Muscle of leg (tissue), 11 donors: ENCODE results near the gene SNAPC2. TPM values are rescaled to one million over a fixed set of nuclear protein-coding genes. Genes with fewer than 3 reads are reported as not detected.
A peak's percentile ranks its signal among the peaks of the same experiment; 100 is the strongest.
"Not testable (repeated sequence)": the region's sequence is repeated elsewhere in the genome, so short reads cannot be mapped to it uniquely, and the experiment has no call there.

Experiments
- DNase-seq: peaks from one replicate; pipeline ENCODE4 v3.0.0; 2013
- H3K27ac ChIP-seq: one replicate; pipeline ENCODE4 v1.5.1; 2013; ENCODE audit warnings: mild to moderate bottlenecking, low read length, control low read depth
- H3K27me3 ChIP-seq: one replicate; pipeline ENCODE4 v1.6.1; 2013; ENCODE audit warnings: low read length; ENCODE audit not compliant: control insufficient read depth, insufficient read depth
- H3K36me3 ChIP-seq: one replicate; pipeline ENCODE4 v1.6.1; 2013; ENCODE audit warnings: low read length; ENCODE audit not compliant: control insufficient read depth, insufficient read depth
- H3K4me1 ChIP-seq: one replicate; pipeline ENCODE4 v1.6.1; 2013; ENCODE audit warnings: low read length; ENCODE audit not compliant: control insufficient read depth, insufficient read depth
- H3K4me3 ChIP-seq: one replicate; pipeline ENCODE4 v1.5.1; 2013; ENCODE audit warnings: low read length, control low read depth
- H3K9me3 ChIP-seq: replicated peaks from 2 replicates; pipeline ENCODE4 v1.6.1; 2013; ENCODE audit warnings: low read depth, low read length; ENCODE audit not compliant: control insufficient read depth
- WGBS: methylation state at CpG from one replicate; pipeline ENCODE4 v1.1.5; 2013; ENCODE audit warnings: missing lambda C conversion rate; ENCODE audit not compliant: insufficient coverage; 5-methylcytosine and 5-hydroxymethylcytosine counted together
- polyA plus RNA-seq, 8 donors: library from polyadenylated mRNA; unstranded; fragments of 120-200 nt; gene quantifications; one replicate each; pipeline versions ENCODE4 v1.2.1 to v1.2.3, GENCODE V29; 2013; ENCODE audit warnings: inconsistent platforms in 1 of 8, low replicate concordance in 1 of 8; ENCODE audit not compliant: insufficient read length in 8 of 8, insufficient read depth in 1 of 8
- total RNA-seq: library from RNA; stranded (reverse); fragments of 120-200 nt; gene quantifications from one replicate; pipeline ENCODE4 v1.2.4, GENCODE V29; 2013

SNAPC2 gene
- total and polyA plus RNA-seq, 9 donors = 10.6 to 22.1 (median 20.1) TPM

DNA sequence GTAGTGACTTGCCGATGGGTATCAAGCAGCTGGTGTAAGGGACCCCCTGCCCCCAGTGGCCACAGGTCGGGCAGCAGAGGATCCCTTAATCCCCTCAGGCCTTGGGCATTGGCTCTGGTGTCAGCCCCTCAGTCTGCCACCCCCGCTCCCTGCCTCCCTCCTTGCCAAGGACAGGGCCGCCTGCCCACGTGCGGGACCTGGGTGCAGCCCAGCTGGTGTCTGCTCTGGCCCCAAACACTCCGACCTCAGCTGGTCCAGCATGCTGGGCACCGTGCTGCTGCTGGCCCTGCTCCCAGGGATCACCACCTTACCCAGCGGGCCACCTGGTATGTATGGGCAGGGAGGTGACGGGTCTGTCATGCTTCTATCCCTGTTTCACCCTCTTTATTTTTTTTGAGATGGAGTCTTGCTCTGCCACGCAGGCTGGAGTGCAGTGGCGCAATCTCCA lies 5.5 kb upstream of the SNAPC2 start, which contains the start of gene TGFBR3L:
Gene TGFBR3L (plus strand): TSS at position 233 of the 448 bp plus-strand sequence.
- no peaks in the 10 kb centered on the region for H3K9me3 ChIP-seq
- H3K36me3 ChIP-seq = peaks cover 33% of the 10 kb centered on the region
- H3K27ac ChIP-seq = no peak within 1 kb of the TSS
- 73% methylated on average over 9 of the region's 12 CpGs for WGBS
- peak; percentile 21 for DNase-seq
- H3K4me3 ChIP-seq = no peak within 1 kb of the TSS
- H3K27me3 ChIP-seq = peaks cover 62% of the 10 kb centered on the region
- peaks cover 31% of the 10 kb centered on the region for H3K4me1 ChIP-seq

DNA sequence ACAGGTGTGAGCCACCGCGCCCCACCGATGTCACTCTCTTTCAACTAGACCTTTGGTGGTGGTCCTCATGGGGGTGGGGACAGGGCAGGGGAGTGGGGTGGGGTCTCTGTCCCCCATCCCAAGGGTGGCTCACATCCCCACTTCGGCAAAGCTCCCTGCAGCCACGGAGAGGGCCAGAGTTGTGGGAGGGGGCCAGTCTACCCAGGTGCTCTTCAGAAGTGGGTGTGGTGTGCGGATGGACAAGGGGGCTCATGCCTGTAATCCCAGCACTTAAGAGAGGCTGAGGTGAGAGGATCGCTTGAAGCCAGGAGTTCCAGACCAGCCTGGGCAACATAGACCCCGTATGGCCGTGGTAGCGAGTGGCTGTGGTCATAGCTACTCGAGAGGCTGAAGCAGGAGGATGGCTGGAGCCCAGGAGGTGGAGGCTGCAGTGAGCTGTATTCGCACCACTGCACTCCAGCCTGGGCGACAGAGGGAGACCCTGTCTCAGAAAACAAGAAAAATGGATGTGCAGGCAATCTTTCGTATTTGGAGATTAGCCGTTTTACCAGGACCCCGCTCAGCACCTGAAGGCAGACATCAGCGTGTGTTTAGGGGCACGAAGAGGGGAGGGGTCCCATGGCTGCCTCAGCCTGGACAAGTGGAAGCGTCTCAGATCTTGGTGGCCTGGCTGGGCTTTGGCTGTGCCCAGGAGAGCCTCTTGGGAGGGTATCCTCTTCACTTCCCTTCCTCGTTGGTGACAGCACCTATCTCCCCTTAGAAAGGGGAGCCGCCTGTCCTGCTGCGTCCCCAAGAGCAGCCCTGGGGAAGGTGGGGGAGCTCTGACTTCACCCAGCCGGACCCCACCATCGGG lies 4.7 kb upstream of the SNAPC2 start:
- Histone ChIP-seq H3K4me1 (peaks cover 35% of the 10 kb centered on the region), H3K27ac (no peak overlapping the region)
- 45% methylated on average over 15 of the region's 24 CpGs for WGBS

GRCh38 chr19:7916103-7916954 lies 3.8 kb upstream of the SNAPC2 start:
- Histone ChIP-seq H3K27ac (no peak overlapping the region), H3K4me1 (peaks cover 40% of the 10 kb centered on the region)
- WGBS = under 1% methylated on average over 102 of the region's 104 CpGs

More for the DNA sequence above, 4.7 kb upstream of the SNAPC2 start:
- H3K4me3 ChIP-seq = no peak overlapping the region
- H3K27me3 ChIP-seq = peaks cover 65% of the 10 kb centered on the region
- peak; percentile 7 for DNase-seq
- H3K36me3 ChIP-seq = peaks cover 26% of the 10 kb centered on the region
- no peaks in the 10 kb centered on the region for H3K9me3 ChIP-seq

DNA sequence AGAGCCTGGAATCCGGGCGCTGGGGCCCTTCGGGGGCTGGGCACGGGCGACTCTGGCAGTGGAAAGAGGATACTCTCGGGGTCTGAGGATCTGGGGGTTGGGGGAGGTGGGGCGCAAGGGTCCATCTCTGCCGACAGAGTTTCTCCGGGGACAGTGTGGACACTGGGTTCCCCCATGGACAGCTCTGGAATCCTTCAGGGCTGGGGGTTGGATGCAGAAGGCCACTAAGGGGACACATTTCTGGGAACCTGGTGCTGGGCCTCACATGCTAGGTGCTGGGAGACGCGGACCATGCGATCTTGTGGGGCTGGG lies 3.2 kb upstream of the SNAPC2 start:
- 5% methylated on average over 12 of the region's 12 CpGs for WGBS
- Histone ChIP-seq H3K36me3 (peaks cover 14% of the 10 kb centered on the region), H3K27ac (no peak overlapping the region), H3K4me1 (peaks cover 46% of the 10 kb centered on the region), H3K4me3 (no peak overlapping the region), H3K9me3 (no peaks in the 10 kb centered on the region), H3K27me3 (peaks cover 65% of the 10 kb centered on the region)
- DNase-seq = no peak

More at GRCh38 chr19:7916103-7916954, 3.8 kb upstream of the SNAPC2 start:
- H3K4me3 ChIP-seq = no peak overlapping the region
- peak; percentile 13 for DNase-seq
- peaks cover 17% of the 10 kb centered on the region for H3K36me3 ChIP-seq
- H3K27me3 ChIP-seq = peaks cover 65% of the 10 kb centered on the region
- H3K9me3 ChIP-seq = no peaks in the 10 kb centered on the region

DNA sequence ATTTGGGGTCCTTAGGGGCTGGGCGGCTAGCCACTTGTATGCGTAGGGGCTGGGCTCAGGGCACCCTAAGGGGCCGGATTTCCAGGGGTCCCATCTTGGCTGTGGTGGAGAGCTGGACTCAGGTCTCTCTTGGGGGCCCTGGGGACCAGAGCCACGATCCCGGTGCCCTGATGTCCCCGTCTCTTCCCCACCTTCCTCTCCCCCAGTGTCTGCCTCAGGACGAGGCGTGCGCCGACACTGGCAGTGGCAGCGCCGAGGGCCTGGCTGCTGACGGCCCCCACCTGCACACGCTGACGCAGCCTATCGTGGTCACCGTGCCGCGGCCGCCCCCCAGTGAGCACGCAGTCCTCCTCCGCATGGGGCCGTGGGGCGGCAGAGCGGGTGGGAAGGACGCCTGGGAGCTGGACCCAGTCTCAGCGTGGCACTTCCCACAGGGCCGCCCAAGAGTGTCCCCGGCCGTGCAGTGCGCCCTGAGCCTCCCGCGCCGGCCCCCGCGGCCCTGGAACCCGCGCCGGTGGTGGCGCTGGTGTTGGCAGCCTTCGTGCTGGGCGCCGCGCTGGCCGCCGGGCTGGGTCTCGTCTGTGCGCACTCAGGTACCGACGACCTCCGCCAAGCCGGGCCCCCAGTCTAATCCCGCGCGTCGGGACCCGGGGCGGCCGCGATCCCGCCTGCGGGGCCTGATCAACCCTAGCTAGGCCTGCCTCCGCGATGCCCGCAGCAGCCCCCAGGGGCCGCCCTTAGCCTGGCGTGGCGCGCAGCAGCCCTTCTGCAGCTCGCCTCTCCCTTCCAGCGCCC lies 2.7 kb upstream of the SNAPC2 start:
- H3K27me3 ChIP-seq = peaks cover 65% of the 10 kb centered on the region
- under 1% methylated on average over 66 of the region's 71 CpGs for WGBS
- H3K4me3 ChIP-seq = no peak overlapping the region
- H3K36me3 ChIP-seq = peaks cover 16% of the 10 kb centered on the region
- H3K27ac ChIP-seq = no peak overlapping the region
- H3K9me3 ChIP-seq = no peaks in the 10 kb centered on the region
- H3K4me1 ChIP-seq = peaks cover 50% of the 10 kb centered on the region
- peak; percentile 47 for DNase-seq

GRCh38 chr19:7918062-7918614 lies 2.0 kb upstream of the SNAPC2 start:
- peaks cover 18% of the 10 kb centered on the region for H3K36me3 ChIP-seq
- H3K27me3 ChIP-seq = peaks cover 62% of the 10 kb centered on the region
- 22% methylated on average over 10 of the region's 29 CpGs for WGBS
- H3K4me1 ChIP-seq = peaks cover 50% of the 10 kb centered on the region
- DNase-seq, H3K9me3 ChIP-seq, H3K27ac ChIP-seq, H3K4me3 ChIP-seq: not testable (repeated sequence)

- Histone ChIP-seq H3K36me3 (peaks cover 16% of the 10 kb centered on the region), H3K4me3 (no peak overlapping the region), H3K9me3 (no peaks in the 10 kb centered on the region), H3K27ac (no peak overlapping the region), H3K4me1 (peaks cover 50% of the 10 kb centered on the region), H3K27me3 (peaks cover 61% of the 10 kb centered on the region)
- no peak for DNase-seq
- 45% methylated on average over 25 of the region's 42 CpGs for WGBS
Measured at GRCh38 chr19:7918615-7919421, 1.3 kb upstream of the SNAPC2 start.

GRCh38 chr19:7920519-7921301 lies 572 bp downstream of the SNAPC2 start:
- Histone ChIP-seq H3K4me1 (peaks cover 51% of the 10 kb centered on the region), H3K27ac (peak overlapping the region; percentile 89), H3K36me3 (peaks cover 16% of the 10 kb centered on the region), H3K4me3 (peak overlapping the region; percentile 59), H3K9me3 (no peaks in the 10 kb centered on the region), H3K27me3 (peaks cover 43% of the 10 kb centered on the region)
- WGBS = 1% methylated on average over 48 of the region's 62 CpGs
- DNase-seq = peak; percentile 97
